Thoracic aorta (tissue), 2 donors: ENCODE data around the gene SLC37A4. TPM values are rescaled to one million over a fixed set of nuclear protein-coding genes. Genes with fewer than 3 reads are reported as not detected.

Experiments
- ATAC-seq: fragments of 150-250 bp; one replicate; pipeline ENCODE4 v1.8.0; 2017; ENCODE audit warnings: low read depth; ENCODE audit not compliant: insufficient number of reproducible peaks, low FRiP score
- DNase-seq: peaks from one replicate; pipeline ENCODE4 v3.0.0-alpha.2; 2020; ENCODE audit warnings: low spot score
- H3K27ac ChIP-seq, 2 donors: fragments of 200-600 bp; sonication (generic); 1 replicate in 1 of 2; 2 replicates in 1 of 2; pipeline ENCODE4 v1.5.1; 2016; ENCODE audit warnings: mild to moderate bottlenecking in 2 of 2, moderate library complexity in 2 of 2
- H3K27me3 ChIP-seq: fragments of 200-600 bp; sonication (generic); replicated peaks from 2 replicates; pipeline ENCODE4 v1.6.0; 2016; ENCODE audit warnings: mild to moderate bottlenecking; ENCODE audit not compliant: insufficient read depth
- H3K36me3 ChIP-seq: fragments of 200-600 bp; sonication (generic); one replicate; pipeline ENCODE4 v1.5.1; 2016
- H3K4me1 ChIP-seq, 2 donors: fragments of 200-600 bp; sonication (generic); 1 replicate in 1 of 2; 2 replicates in 1 of 2; pipeline versions ENCODE4 v1.5.1 to v1.6.0; 2016; ENCODE audit warnings: low read depth in 2 of 2, mild to moderate bottlenecking in 1 of 2; ENCODE audit not compliant: control insufficient read depth in 1 of 2
- H3K4me3 ChIP-seq: fragments of 200-600 bp; sonication (generic); 2 replicates; pipeline ENCODE4 v1.5.1; 2016; ENCODE audit warnings: mild to moderate bottlenecking
- H3K9me3 ChIP-seq: fragments of 200-600 bp; sonication (generic); 2 replicates; pipeline ENCODE4 v1.5.1; 2016
- CTCF ChIP-seq: fragments of 200-600 bp; sonication (generic); IDR thresholded peaks from one replicate; pipeline ENCODE4 v1.5.1; 2019; ENCODE audit warnings: antibody characterized with exemption
- total RNA-seq, 2 donors: library from RNA; depleted of rRNA; stranded (reverse); fragments of >200 nt; gene quantifications; one replicate each; pipeline versions ENCODE4 v1.1.0 to v1.2.3, GENCODE V29; 2016

SLC37A4 gene
- total RNA-seq, 2 donors from 2014 or later: 12.5 to 15.0 TPM

GRCh38 chr11:119056421-119056999, 25.8 kb upstream of the SLC37A4 start:
- peaks cover 19% of the 10 kb centered on the region for H3K36me3 ChIP-seq
- H3K27me3 ChIP-seq: no peaks in the 10 kb centered on the region
- DNase-seq (no peak), ATAC-seq (peak; percentile 42)
- H3K27ac ChIP-seq: peak overlapping the region; percentile 74 to 79
- H3K4me1 ChIP-seq: peaks cover 16 to 23% of the 10 kb centered on the region in 2 donors
- H3K9me3 ChIP-seq: no peaks in the 10 kb centered on the region
- TF ChIP-seq CTCF: no peak
- peak overlapping the region; percentile 81 for H3K4me3 ChIP-seq

- no peak for ATAC-seq
- H3K27me3 ChIP-seq: no peaks in the 10 kb centered on the region
- no peaks in the 10 kb centered on the region for H3K9me3 ChIP-seq
- peaks cover 25% of the 10 kb centered on the region for H3K36me3 ChIP-seq
- peak overlapping the region in 1 of 2 donors; percentile 3 for H3K27ac ChIP-seq
- peaks cover 16 to 23% of the 10 kb centered on the region in 2 donors for H3K4me1 ChIP-seq
- no peak for TF ChIP-seq CTCF
- no peak for DNase-seq
- peak overlapping the region; percentile 81 for H3K4me3 ChIP-seq
Measured at GRCh38 chr11:119055901-119056300, 25.2 kb upstream of the SLC37A4 start.

GRCh38 chr11:119054418-119054817, 23.7 kb upstream of the SLC37A4 start:
- no peak for TF ChIP-seq CTCF
- Histone ChIP-seq H3K27ac (no peak overlapping the region), H3K9me3 (no peaks in the 10 kb centered on the region), H3K36me3 (peaks cover 35% of the 10 kb centered on the region), H3K4me1 (peaks cover 16 to 23% of the 10 kb centered on the region in 2 donors), H3K4me3 (no peak overlapping the region), H3K27me3 (no peaks in the 10 kb centered on the region)
- no peak for DNase-seq
- ATAC-seq: no peak

- no peaks in the 10 kb centered on the region for H3K27me3 ChIP-seq
- no peak overlapping the region for H3K27ac ChIP-seq
- no peak for TF ChIP-seq CTCF
- no peak for DNase-seq
- H3K4me3 ChIP-seq: no peak overlapping the region
- H3K36me3 ChIP-seq: peaks cover 57% of the 10 kb centered on the region
- H3K4me1 ChIP-seq: peaks cover 10 to 17% of the 10 kb centered on the region in 2 donors
- H3K9me3 ChIP-seq: no peaks in the 10 kb centered on the region
- no peak for ATAC-seq
Measured at GRCh38 chr11:119052163-119052814, 21.6 kb upstream of the SLC37A4 start.

GRCh38 chr11:119051440-119052162, 20.9 kb upstream of the SLC37A4 start:
- Histone ChIP-seq H3K4me1 (peaks cover 10 to 17% of the 10 kb centered on the region in 2 donors), H3K9me3 (no peaks in the 10 kb centered on the region), H3K27ac (no peak overlapping the region), H3K36me3 (peaks cover 60% of the 10 kb centered on the region), H3K27me3 (no peaks in the 10 kb centered on the region), H3K4me3 (no peak overlapping the region)
- DNase-seq (no peak), ATAC-seq (no peak)
- no peak for TF ChIP-seq CTCF
